Measurements from ENCODE around the gene OLFML3. TPM values are rescaled to one million over a fixed set of nuclear protein-coding genes. Genes with fewer than 3 reads are reported as not detected.
"Not testable (repeated sequence)": the region's sequence is repeated elsewhere in the genome, so short reads cannot be mapped to it uniquely, and the experiment has no call there.

The OLFML3 gene
- total and polyA plus RNA-seq, 5 donors from 2014 or later, result 0.64 TPM; not detected in 4

DNA sequence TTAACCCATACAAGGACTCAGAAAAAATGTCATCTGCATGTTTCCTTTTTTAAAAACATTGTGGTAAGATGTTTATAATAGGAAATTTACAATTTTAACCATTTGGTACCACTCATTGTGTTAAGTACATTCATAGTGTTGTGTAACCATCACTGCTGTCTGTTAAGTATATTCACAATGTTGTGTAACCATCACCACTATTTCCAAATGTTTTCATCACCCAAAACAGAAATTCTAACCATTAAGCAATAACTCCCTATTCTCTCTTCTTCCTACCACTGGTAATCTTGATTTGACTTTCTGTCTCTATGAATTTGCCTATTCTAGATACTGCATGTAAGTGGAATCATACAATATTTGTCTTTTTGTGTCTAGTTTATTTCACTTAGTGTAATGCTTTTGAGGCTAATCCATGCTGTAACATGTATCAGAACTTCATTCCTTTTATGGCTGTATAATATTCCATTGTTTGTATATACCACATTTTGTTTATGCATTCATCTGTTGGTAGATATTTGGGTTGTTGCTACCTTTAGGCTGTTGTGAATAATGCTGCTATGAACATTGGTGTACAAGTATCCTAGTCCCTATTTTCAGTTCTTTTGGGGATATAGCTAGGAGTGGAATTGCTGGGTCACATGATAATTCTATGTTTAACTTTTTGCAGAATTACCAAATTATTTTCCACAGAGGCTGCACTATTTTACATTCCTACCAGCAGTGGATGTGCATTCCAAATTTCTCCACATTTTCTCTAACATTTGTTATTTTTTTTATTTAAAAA, 36.1 kb upstream of the OLFML3 start:
- Mint-ChIP-seq H3K27ac (peak overlapping the region in 1 of 3 donors; percentile 78), H3K9me3 (no peaks in the 10 kb centered on the region), H3K27me3 (no peaks in the 10 kb centered on the region), H3K4me1 (peaks cover 31 to 82% (median 66%) of the 10 kb centered on the region in 4 donors), H3K36me3 (peaks cover 21% of the 10 kb centered on the region), H3K4me3 (peak overlapping the region in 2 of 4 donors; percentile 45 to 52)
- ATAC-seq (ENCODE audit: low read depth in 2 of 2) (no peak), DNase-seq (no peak)
- peaks cover 60% of the 10 kb centered on the region for H3K4me1 ChIP-seq (ENCODE audit: control insufficient read depth, insufficient read depth, low read length, poor library complexity, severe bottlenecking)
- H3K9me3 ChIP-seq (ENCODE audit: control insufficient read depth in 2 of 2, low read length in 2 of 2), result no peaks in the 10 kb centered on the region
- no peak overlapping the region for H3K4me3 ChIP-seq (ENCODE audit: low read depth, low read length)
- H3K27me3 ChIP-seq (ENCODE audit: control insufficient read depth, insufficient read depth, low read length), result no peaks in the 10 kb centered on the region
- H3K36me3 ChIP-seq (ENCODE audit: control insufficient read depth, insufficient read depth, low read length), result peaks cover 33% of the 10 kb centered on the region
- no peak overlapping the region for H3K27ac ChIP-seq (ENCODE audit: insufficient read depth, low read length, poor library complexity, severe bottlenecking)

DNA sequence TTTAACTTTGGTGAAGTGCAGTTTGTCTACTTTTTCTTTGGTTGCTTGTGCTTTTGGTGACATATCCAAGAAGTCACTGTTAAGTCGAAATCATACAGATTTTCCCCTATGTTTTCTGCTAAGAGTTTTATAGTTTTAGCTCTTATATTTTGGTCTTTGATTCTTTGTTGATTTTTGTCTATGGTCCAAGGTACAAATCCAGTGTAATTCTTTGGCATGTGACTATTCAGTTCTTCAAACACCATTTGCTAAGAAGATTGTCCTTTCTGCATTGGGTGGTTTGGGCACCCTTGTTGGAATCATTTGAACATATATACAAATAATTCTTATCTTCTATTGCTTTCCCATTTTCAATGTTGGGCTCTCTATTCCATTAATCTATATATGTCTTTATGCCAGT, 33.9 kb upstream of the OLFML3 start:
- DNase-seq, result no peak
- peaks cover 19% of the 10 kb centered on the region for H3K36me3 Mint-ChIP-seq
- Histone ChIP-seq H3K36me3 (ENCODE audit: control insufficient read depth, insufficient read depth, low read length) (peaks cover 33% of the 10 kb centered on the region), H3K9me3 (ENCODE audit: control insufficient read depth in 2 of 2, low read length in 2 of 2) (no peaks in the 10 kb centered on the region), H3K4me1 (ENCODE audit: control insufficient read depth, insufficient read depth, low read length, poor library complexity, severe bottlenecking) (peaks cover 49% of the 10 kb centered on the region), H3K27ac (ENCODE audit: insufficient read depth, low read length, poor library complexity, severe bottlenecking) (no peak overlapping the region), H3K27me3 (ENCODE audit: control insufficient read depth, insufficient read depth, low read length) (no peaks in the 10 kb centered on the region), H3K4me3 (ENCODE audit: low read depth, low read length) (peak overlapping the region; percentile 75)
- no peaks in the 10 kb centered on the region for H3K27me3 Mint-ChIP-seq
- no peak for ATAC-seq (ENCODE audit: low read depth in 2 of 2)
- peaks cover 24 to 82% (median 62%) of the 10 kb centered on the region in 4 donors for H3K4me1 Mint-ChIP-seq
- H3K4me3 Mint-ChIP-seq, result peak overlapping the region in 3 of 4 donors; percentile 22 to 83 (median 47)
- no peaks in the 10 kb centered on the region for H3K9me3 Mint-ChIP-seq
- H3K27ac Mint-ChIP-seq, result peak overlapping the region in 2 of 3 donors; percentile 42 to 93

DNA sequence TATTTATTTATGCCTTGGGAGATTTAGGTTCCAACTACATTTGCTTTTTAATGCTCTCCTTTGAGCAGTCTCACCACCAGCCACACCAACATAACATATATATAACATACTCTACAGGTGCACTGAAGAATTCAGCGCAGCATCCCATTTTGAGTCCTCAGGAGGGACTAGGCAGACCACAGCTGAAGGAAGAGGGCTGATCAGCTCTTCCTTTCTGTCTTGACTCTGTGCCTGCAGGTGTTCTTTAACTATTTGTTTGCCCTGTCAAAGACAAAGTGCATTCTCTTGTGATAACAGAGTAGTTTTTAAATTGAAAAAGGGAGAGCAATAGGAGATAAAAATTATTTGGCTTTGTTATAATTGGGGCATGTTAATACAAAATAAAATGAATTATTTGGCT, 33.2 kb upstream of the OLFML3 start:
- H3K36me3 ChIP-seq (ENCODE audit: control insufficient read depth, insufficient read depth, low read length), result peaks cover 25% of the 10 kb centered on the region
- peaks cover 23 to 79% (median 59%) of the 10 kb centered on the region in 4 donors for H3K4me1 Mint-ChIP-seq
- H3K27me3 ChIP-seq (ENCODE audit: control insufficient read depth, insufficient read depth, low read length), result no peaks in the 10 kb centered on the region
- peak overlapping the region; percentile 82 for H3K27ac ChIP-seq (ENCODE audit: insufficient read depth, low read length, poor library complexity, severe bottlenecking)
- H3K27ac Mint-ChIP-seq, result peak overlapping the region; percentile 88 to 97 (median 93)
- DNase-seq (peak in 1 of 3 donors; percentile 49), ATAC-seq (ENCODE audit: low read depth in 2 of 2) (peak in 1 of 2 donors; percentile 33)
- H3K27me3 Mint-ChIP-seq, result no peaks in the 10 kb centered on the region
- H3K4me1 ChIP-seq (ENCODE audit: control insufficient read depth, insufficient read depth, low read length, poor library complexity, severe bottlenecking), result peaks cover 41% of the 10 kb centered on the region
- no peaks in the 10 kb centered on the region for H3K9me3 ChIP-seq (ENCODE audit: control insufficient read depth in 2 of 2, low read length in 2 of 2)
- peak overlapping the region; percentile 75 for H3K4me3 ChIP-seq (ENCODE audit: low read depth, low read length)
- peaks cover 11% of the 10 kb centered on the region for H3K36me3 Mint-ChIP-seq
- no peaks in the 10 kb centered on the region for H3K9me3 Mint-ChIP-seq
- H3K4me3 Mint-ChIP-seq, result peak overlapping the region; percentile 50 to 88 (median 80)

DNA sequence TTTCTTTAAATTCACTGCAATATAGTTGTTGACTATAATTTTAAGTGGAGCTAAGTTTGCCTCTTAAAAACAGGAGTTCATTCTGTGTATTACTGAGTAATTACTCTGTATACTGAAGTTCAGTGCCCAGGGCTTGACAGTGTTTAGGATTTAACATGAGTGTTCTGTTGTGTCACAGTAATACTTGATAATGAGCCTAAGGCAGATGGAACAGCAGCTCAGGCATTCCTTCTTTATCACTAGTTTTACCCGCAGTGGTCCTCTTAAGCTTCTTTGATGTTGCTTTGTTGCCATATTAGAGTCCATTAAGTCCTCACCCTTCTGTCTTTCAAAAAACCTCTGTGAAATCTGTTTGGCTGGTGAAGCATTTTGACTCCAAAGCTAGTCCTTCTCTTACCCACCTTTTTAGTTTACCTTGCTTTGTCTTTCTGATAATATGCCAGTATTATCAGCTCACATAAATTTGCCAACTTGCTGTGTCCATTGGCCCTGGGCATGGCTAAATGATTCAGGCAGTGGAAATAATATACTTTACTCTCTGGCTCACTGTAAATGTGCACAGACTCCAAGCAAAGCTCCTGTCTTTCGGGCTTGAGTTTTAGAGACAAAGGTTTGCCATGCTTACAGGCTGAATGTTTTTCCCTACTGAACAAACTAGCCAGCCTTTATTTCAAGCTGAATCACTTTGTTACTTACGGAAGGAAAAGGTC, 32.4 kb upstream of the OLFML3 start:
- Histone ChIP-seq H3K4me1 (ENCODE audit: control insufficient read depth, insufficient read depth, low read length, poor library complexity, severe bottlenecking) (peaks cover 38% of the 10 kb centered on the region), H3K4me3 (ENCODE audit: low read depth, low read length) (peak overlapping the region; percentile 75), H3K36me3 (ENCODE audit: control insufficient read depth, insufficient read depth, low read length) (peaks cover 20% of the 10 kb centered on the region), H3K27ac (ENCODE audit: insufficient read depth, low read length, poor library complexity, severe bottlenecking) (peak overlapping the region; percentile 82), H3K27me3 (ENCODE audit: control insufficient read depth, insufficient read depth, low read length) (no peaks in the 10 kb centered on the region), H3K9me3 (ENCODE audit: control insufficient read depth in 2 of 2, low read length in 2 of 2) (no peaks in the 10 kb centered on the region)
- no peak for ATAC-seq (ENCODE audit: low read depth in 2 of 2)
- peak overlapping the region; percentile 88 to 97 (median 93) for H3K27ac Mint-ChIP-seq
- peaks cover 8% of the 10 kb centered on the region for H3K36me3 Mint-ChIP-seq
- H3K27me3 Mint-ChIP-seq, result no peaks in the 10 kb centered on the region
- H3K4me3 Mint-ChIP-seq, result peak overlapping the region; percentile 50 to 88 (median 80)
- H3K9me3 Mint-ChIP-seq, result no peaks in the 10 kb centered on the region
- peaks cover 29 to 82% (median 61%) of the 10 kb centered on the region in 4 donors for H3K4me1 Mint-ChIP-seq
- no peak for DNase-seq

DNA sequence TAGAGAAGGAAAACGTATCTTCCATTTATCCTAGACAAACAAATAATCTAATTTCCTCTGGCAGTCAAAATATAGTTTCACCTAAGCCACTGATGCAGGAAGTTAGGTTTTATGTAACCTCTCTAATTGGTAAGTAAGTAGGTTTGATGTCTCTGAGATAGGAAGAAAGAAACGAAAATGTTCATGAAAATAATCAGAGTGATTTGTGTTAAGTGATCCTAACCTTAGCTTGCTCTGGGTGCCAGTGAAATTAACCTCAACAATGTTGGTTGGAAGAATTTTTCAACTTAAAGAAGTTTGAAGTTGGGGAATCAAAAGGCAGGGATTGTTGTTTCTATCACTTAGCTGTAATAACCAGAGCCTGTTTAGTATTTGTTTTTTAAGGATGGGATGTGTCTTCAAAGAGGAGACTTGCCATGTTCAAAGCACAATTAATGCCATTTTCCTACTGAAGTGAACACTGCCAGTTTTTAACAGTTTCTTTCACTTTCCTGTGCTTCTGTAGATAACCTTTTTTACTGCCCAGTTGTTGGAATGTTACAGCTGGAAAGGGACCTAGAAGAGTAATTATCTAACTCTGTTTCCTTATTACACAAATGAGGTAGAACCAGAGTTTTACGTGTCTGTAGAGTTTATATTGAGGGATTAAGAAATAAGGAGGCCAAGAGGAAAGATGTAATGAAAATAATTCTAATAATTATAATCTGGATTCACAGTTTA, 31.7 kb upstream of the OLFML3 start:
- H3K9me3 ChIP-seq (ENCODE audit: control insufficient read depth in 2 of 2, low read length in 2 of 2), result no peaks in the 10 kb centered on the region
- H3K4me1 ChIP-seq (ENCODE audit: control insufficient read depth, insufficient read depth, low read length, poor library complexity, severe bottlenecking), result peaks cover 43% of the 10 kb centered on the region
- Mint-ChIP-seq H3K4me1 (peaks cover 29 to 82% (median 62%) of the 10 kb centered on the region in 4 donors), H3K36me3 (peaks cover 4% of the 10 kb centered on the region), H3K27ac (peak overlapping the region; percentile 88 to 97 (median 93)), H3K27me3 (no peaks in the 10 kb centered on the region), H3K4me3 (peak overlapping the region; percentile 50 to 88 (median 80)), H3K9me3 (no peaks in the 10 kb centered on the region)
- peak; percentile 58 to 64 for ATAC-seq (ENCODE audit: low read depth in 2 of 2)
- peak in 2 of 3 donors; percentile 49 to 50 for DNase-seq
- peaks cover 20% of the 10 kb centered on the region for H3K36me3 ChIP-seq (ENCODE audit: control insufficient read depth, insufficient read depth, low read length)
- H3K27me3 ChIP-seq (ENCODE audit: control insufficient read depth, insufficient read depth, low read length), result no peaks in the 10 kb centered on the region
- peak overlapping the region; percentile 82 for H3K27ac ChIP-seq (ENCODE audit: insufficient read depth, low read length, poor library complexity, severe bottlenecking)
- peak overlapping the region; percentile 75 for H3K4me3 ChIP-seq (ENCODE audit: low read depth, low read length)

DNA sequence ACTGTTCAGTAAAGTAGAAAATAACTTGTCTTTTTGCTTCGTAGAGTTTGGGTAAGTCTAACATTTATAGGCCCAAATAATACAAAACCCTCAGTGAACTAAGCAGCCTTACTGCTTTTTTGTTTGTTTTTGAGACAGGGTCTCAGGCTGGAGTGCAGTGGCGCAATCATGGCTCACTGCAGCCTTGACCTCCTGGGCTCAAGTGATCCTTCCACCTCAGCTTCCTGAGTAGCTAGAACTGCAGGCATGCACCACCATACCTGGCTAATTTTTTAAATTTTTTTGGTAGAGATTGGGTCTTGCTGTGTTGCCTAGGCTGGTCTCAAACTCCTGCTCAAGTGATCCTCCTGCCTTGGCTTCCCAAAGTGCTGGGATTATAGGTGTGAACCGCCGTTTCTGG, 31.1 kb upstream of the OLFML3 start:
- not testable (repeated sequence) for H3K36me3 Mint-ChIP-seq; DNase-seq; H3K9me3 ChIP-seq (ENCODE audit: control insufficient read depth in 2 of 2, low read length in 2 of 2); H3K27me3 ChIP-seq (ENCODE audit: control insufficient read depth, insufficient read depth, low read length); H3K9me3 Mint-ChIP-seq; H3K27me3 Mint-ChIP-seq; ATAC-seq (ENCODE audit: low read depth in 2 of 2)
- Histone ChIP-seq H3K4me1 (ENCODE audit: control insufficient read depth, insufficient read depth, low read length, poor library complexity, severe bottlenecking) (peaks cover 43% of the 10 kb centered on the region), H3K27ac (ENCODE audit: insufficient read depth, low read length, poor library complexity, severe bottlenecking) (peak overlapping the region; percentile 82), H3K4me3 (ENCODE audit: low read depth, low read length) (peak overlapping the region; percentile 75), H3K36me3 (ENCODE audit: control insufficient read depth, insufficient read depth, low read length) (peaks cover 19% of the 10 kb centered on the region)
- peak overlapping the region; percentile 50 to 88 (median 80) for H3K4me3 Mint-ChIP-seq
- peaks cover 29 to 84% (median 62%) of the 10 kb centered on the region in 4 donors for H3K4me1 Mint-ChIP-seq
- H3K27ac Mint-ChIP-seq, result peak overlapping the region; percentile 88 to 97 (median 93)

DNA sequence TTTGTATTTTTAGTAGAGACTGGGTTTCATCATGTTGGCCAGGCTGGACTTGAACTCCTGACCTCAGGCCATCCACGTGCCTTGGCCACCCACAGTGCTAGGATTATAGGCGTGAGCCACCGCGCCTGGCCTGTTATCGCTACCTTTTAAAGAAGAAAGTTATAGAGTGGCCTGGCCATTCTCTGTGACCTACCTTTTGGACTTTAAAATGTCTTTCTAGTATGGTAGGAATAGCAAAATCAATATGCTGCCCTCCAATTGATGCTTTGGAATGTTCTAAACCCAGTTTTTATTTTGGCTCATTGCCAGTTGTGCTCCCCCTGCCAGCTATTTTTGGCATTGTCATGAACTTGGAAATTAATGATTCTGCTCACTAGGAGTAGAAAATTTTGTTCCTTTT, 30.3 kb upstream of the OLFML3 start:
- Mint-ChIP-seq H3K27ac (peak overlapping the region; percentile 77 to 97 (median 93)), H3K9me3 (no peaks in the 10 kb centered on the region), H3K27me3 (no peaks in the 10 kb centered on the region), H3K4me3 (peak overlapping the region; percentile 22 to 58 (median 43)), H3K36me3 (peaks cover 4% of the 10 kb centered on the region), H3K4me1 (peaks cover 30 to 87% (median 62%) of the 10 kb centered on the region in 4 donors)
- H3K36me3 ChIP-seq (ENCODE audit: control insufficient read depth, insufficient read depth, low read length), result peaks cover 17% of the 10 kb centered on the region
- no peaks in the 10 kb centered on the region for H3K9me3 ChIP-seq (ENCODE audit: control insufficient read depth in 2 of 2, low read length in 2 of 2)
- DNase-seq, result no peak
- ATAC-seq (ENCODE audit: low read depth in 2 of 2), result no peak
- peaks cover 43% of the 10 kb centered on the region for H3K4me1 ChIP-seq (ENCODE audit: control insufficient read depth, insufficient read depth, low read length, poor library complexity, severe bottlenecking)
- peak overlapping the region; percentile 82 for H3K27ac ChIP-seq (ENCODE audit: insufficient read depth, low read length, poor library complexity, severe bottlenecking)
- no peaks in the 10 kb centered on the region for H3K27me3 ChIP-seq (ENCODE audit: control insufficient read depth, insufficient read depth, low read length)
- H3K4me3 ChIP-seq (ENCODE audit: low read depth, low read length), result no peak overlapping the region

Measured in CD4-positive, CD25-positive, alpha-beta regulatory T cell (primary cell).